HL-60 (cell line): ENCODE results near the gene GFI1B.

Experiments
- DNase-seq, 2 experiments: peaks; one replicate each; pipeline ENCODE4 v3.0.0-alpha.2; 2010 to 2020; ENCODE audit warnings: low read depth in 1 of 2, low spot score in 1 of 2
- H3K27ac ChIP-seq: fragments of 250-450 bp; sonication (Bioruptor Pico); replicated peaks from 2 replicates; pipeline ENCODE4 v1.5.1; 2020; ENCODE audit warnings: mild to moderate bottlenecking, moderate library complexity
- H3K27me3 ChIP-seq: fragments of 250-450 bp; sonication (Bioruptor Pico); 2 replicates; pipeline ENCODE4 v1.5.1; 2021; ENCODE audit warnings: mild to moderate bottlenecking, moderate library complexity; ENCODE audit not compliant: insufficient read depth, poor library complexity, severe bottlenecking
- H3K4me3 ChIP-seq: replicated peaks from 2 replicates; pipeline ENCODE4 v1.5.1; 2011; ENCODE audit warnings: mild to moderate bottlenecking, control low read depth, low read length; ENCODE audit not compliant: insufficient read depth
- CTCF ChIP-seq: IDR thresholded peaks from one replicate; pipeline ENCODE4 v1.5.1; 2011; ENCODE audit warnings: low read length, control low read depth, inconsistent platforms; ENCODE audit not compliant: insufficient read depth
- GABPA ChIP-seq: IDR thresholded peaks from 2 replicates; pipeline ENCODE4 v1.6.1; 2012; ENCODE audit warnings: low read depth
- POLR2AphosphoS5 ChIP-seq: IDR thresholded peaks from 2 replicates; pipeline ENCODE4 v1.6.1; 2012; ENCODE audit warnings: low read depth
- REST ChIP-seq: IDR thresholded peaks from 2 replicates; pipeline ENCODE4 v1.6.1; 2012; ENCODE audit warnings: low read depth; ENCODE audit not compliant: insufficient replicate concordance
- SPI1 ChIP-seq: IDR thresholded peaks from 2 replicates; pipeline ENCODE4 v1.6.1; 2012; ENCODE audit warnings: low read depth, mild to moderate bottlenecking, borderline replicate concordance

GFI1B gene

GRCh38 chr9:133009906-133010582 lies 31.6 kb downstream of the GFI1B start:
- no peak for DNase-seq
- no peaks in the 10 kb centered on the region for H3K27me3 ChIP-seq

GRCh38 chr9:133014696-133015095 lies 36.2 kb downstream of the GFI1B start:
- DNase-seq, result no peak
- no peak for TF ChIP-seq SPI1
- TF ChIP-seq POLR2AphosphoS5, result no peak
- TF ChIP-seq CTCF, result no peak
- no peak for TF ChIP-seq REST
- TF ChIP-seq GABPA, result no peak
- no peak overlapping the region for H3K27ac ChIP-seq
- no peaks in the 10 kb centered on the region for H3K27me3 ChIP-seq
- H3K4me3 ChIP-seq, result no peak overlapping the region

More at GRCh38 chr9:133009906-133010582, 31.6 kb downstream of the GFI1B start:
- no peak overlapping the region for H3K27ac ChIP-seq
- TF ChIP-seq SPI1, result no peak
- no peak for TF ChIP-seq CTCF
- no peak for TF ChIP-seq GABPA
- TF ChIP-seq POLR2AphosphoS5, result no peak
- TF ChIP-seq REST, result no peak
- H3K4me3 ChIP-seq, result no peak overlapping the region

- H3K4me3 ChIP-seq, result no peak overlapping the region
- peak in 1 of 2 experiments; percentile 85 for DNase-seq
- no peaks in the 10 kb centered on the region for H3K27me3 ChIP-seq
- no peak overlapping the region for H3K27ac ChIP-seq
- TF ChIP-seq CTCF, result no peak
- no peak for TF ChIP-seq REST
- TF ChIP-seq SPI1, result no peak
- no peak for TF ChIP-seq POLR2AphosphoS5
- TF ChIP-seq GABPA, result no peak
These were observed 44.8 kb downstream of the GFI1B start for GRCh38 chr9:133023117-133023890.
